GM23248 (cell line): ENCODE results near the gene SCN4B. TPM values are rescaled to one million over a fixed set of nuclear protein-coding genes. Genes with fewer than 3 reads are reported as not detected.

Experiments
- DNase-seq: peaks from one replicate; pipeline ENCODE4 v3.0.0-alpha.2; 2015
- H2AFZ ChIP-seq: fragments of 200-600 bp; sonication (generic); 2 replicates; pipeline ENCODE4 v1.6.1; 2016; ENCODE audit warnings: antibody characterized with exemption
- H3F3A ChIP-seq: fragments of 200-600 bp; sonication (generic); 2 replicates; pipeline ENCODE4 v1.6.1; 2016; ENCODE audit warnings: mild to moderate bottlenecking, antibody characterized with exemption, mixed run types; ENCODE audit not compliant: insufficient read depth
- H3K27ac ChIP-seq: fragments of 200-600 bp; sonication (generic); 2 replicates; pipeline ENCODE4 v1.5.1; 2016; ENCODE audit warnings: mild to moderate bottlenecking
- H3K27me3 ChIP-seq: fragments of 200-600 bp; sonication (generic); replicated peaks from 2 replicates; pipeline ENCODE4 v1.6.1; 2016; ENCODE audit warnings: mild to moderate bottlenecking; ENCODE audit not compliant: insufficient read depth
- H3K36me3 ChIP-seq: fragments of 200-600 bp; sonication (generic); 2 replicates; pipeline ENCODE4 v1.6.1; 2016; ENCODE audit warnings: low read depth, mild to moderate bottlenecking
- H3K4me1 ChIP-seq: fragments of 200-600 bp; sonication (generic); 2 replicates; pipeline ENCODE4 v1.6.1; 2016; ENCODE audit warnings: mild to moderate bottlenecking; ENCODE audit not compliant: insufficient read depth
- H3K4me2 ChIP-seq: fragments of 200-600 bp; sonication (generic); one replicate; pipeline ENCODE4 v1.6.1; 2016; ENCODE audit warnings: mild to moderate bottlenecking; ENCODE audit not compliant: unreplicated experiment
- H3K4me3 ChIP-seq: fragments of 200-600 bp; sonication (generic); 2 replicates; pipeline ENCODE4 v1.5.1; 2016; ENCODE audit warnings: mild to moderate bottlenecking
- H3K79me2 ChIP-seq: fragments of 200-600 bp; sonication (generic); 2 replicates; pipeline ENCODE4 v1.6.1; 2016; ENCODE audit warnings: mild to moderate bottlenecking; ENCODE audit not compliant: insufficient read depth
- H3K9ac ChIP-seq: fragments of 200-600 bp; sonication (generic); 2 replicates; pipeline ENCODE4 v1.6.1; 2016; ENCODE audit warnings: mild to moderate bottlenecking
- H3K9me2 ChIP-seq: fragments of 200-600 bp; sonication (generic); 2 replicates; pipeline ENCODE4 v1.6.1; 2016; ENCODE audit warnings: mixed run types, mild to moderate bottlenecking, moderate library complexity; ENCODE audit not compliant: insufficient read depth
- H3K9me3 ChIP-seq: fragments of 200-600 bp; sonication (generic); one replicate; pipeline ENCODE4 v1.6.1; 2017; ENCODE audit warnings: low read depth
- H4K20me1 ChIP-seq: fragments of 200-600 bp; sonication (generic); 2 replicates; pipeline ENCODE4 v1.6.0; 2016; ENCODE audit not compliant: insufficient read depth
- EZH2 ChIP-seq: fragments of 200-600 bp; sonication (generic); IDR thresholded peaks from 2 replicates; pipeline ENCODE4 v1.6.1; 2018; ENCODE audit warnings: antibody characterized with exemption, mild to moderate bottlenecking; ENCODE audit not compliant: insufficient read depth, poor library complexity, severe bottlenecking
- EZH2phosphoT487 ChIP-seq: fragments of 200-600 bp; sonication (generic); IDR thresholded peaks from 2 replicates; pipeline ENCODE4 v1.6.1; 2018; ENCODE audit warnings: antibody characterized with exemption, moderate library complexity, mild to moderate bottlenecking, low read depth; ENCODE audit not compliant: insufficient read depth
- WGBS, 2 experiments: methylation state at CpG; one replicate each; pipeline ENCODE4 v1.1.6; 2015 to 2017; ENCODE audit warnings: low lambda C conversion rate in 2 of 2, low coverage in 1 of 2; ENCODE audit errors: missing lambda C conversion rate in 2 of 2; 5-methylcytosine and 5-hydroxymethylcytosine counted together
- in situ Hi-C: fragments of 300-500 bp; cut with MboI; formaldehyde crosslinking; loops from 2 replicates; pipeline ENCODE4 v1.15.0; 2020
- polyA plus RNA-seq: library from polyadenylated mRNA; unstranded; fragments of >200 nt; fragmentation: Nextera tagmentation; extraction: Ambion mirVana; gene quantifications from 2 replicates; pipeline ENCODE4 v1.2.1, GENCODE V29; 2016
- total RNA-seq: library from RNA; depleted of rRNA; stranded (reverse); fragments of >200 nt; shearing (Covaris generic); gene quantifications from 2 replicates; pipeline ENCODE4 v1.2.3, GENCODE V29; 2014

The SCN4B gene
- total and polyA plus RNA-seq, 2 experiments from 2014 or later, result not detected

DNA sequence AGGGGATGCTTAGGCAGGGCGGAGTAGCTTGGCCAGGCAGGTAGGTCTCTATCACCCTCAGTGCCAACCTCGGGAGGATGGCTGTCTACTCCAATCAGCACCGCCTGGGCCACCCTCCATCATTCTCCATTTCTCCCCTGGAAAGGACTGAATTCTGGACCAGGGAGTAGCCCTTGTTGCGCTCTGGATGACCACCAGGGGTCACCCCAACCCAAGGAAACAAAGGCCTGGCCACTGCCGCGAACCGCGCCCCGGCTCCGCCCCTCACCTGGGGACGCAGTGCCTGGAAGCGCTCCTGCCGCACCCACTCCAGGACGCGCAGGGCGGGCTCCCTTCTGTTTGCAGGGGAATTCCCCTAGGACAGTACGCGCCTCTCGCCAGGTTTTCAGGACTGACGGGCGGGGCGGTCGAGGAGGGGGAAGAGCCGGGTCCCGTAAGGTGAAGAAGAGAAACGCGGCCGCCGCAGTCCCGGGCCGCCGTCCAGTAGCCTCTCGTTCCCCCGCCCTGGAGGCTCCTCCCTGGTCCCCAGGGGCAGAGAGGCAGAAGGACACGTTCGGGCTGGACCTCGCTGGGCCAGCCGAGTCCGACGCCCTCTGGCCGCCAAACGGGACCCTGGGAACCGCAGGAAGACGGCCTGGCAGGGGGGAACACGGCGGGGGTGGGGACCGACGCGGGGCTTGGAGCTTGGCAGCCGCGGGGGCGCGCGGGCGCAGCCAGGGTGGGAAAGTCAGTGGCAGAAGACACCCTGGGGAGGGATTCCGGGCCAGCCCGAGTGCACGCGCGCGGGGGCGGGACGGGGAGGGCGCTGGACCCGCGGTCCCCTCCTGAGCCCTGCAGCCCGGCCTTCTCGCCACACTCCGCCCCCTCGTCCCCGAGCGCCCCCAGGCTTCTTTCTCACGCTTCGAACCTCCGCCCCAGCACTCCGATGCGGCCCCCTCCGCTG, 7.1 kb downstream of the SCN4B start:
- H3K79me2 ChIP-seq, result no peaks in the 10 kb centered on the region
- peak overlapping the region; percentile 95 for H2AFZ ChIP-seq
- H3K4me2 ChIP-seq, result peak overlapping the region; percentile 88
- 2 to 4% methylated on average over 23 to 63 of the region's 78 CpGs for WGBS, 2 experiments
- no peak overlapping the region for H3K9ac ChIP-seq
- no peaks in the 10 kb centered on the region for H3K9me2 ChIP-seq
- H3K27ac ChIP-seq, result no peak overlapping the region
- peaks cover 43% of the 10 kb centered on the region for H3K27me3 ChIP-seq
- DNase-seq, result peak; percentile 69
- no peaks in the 10 kb centered on the region for H4K20me1 ChIP-seq
- TF ChIP-seq EZH2phosphoT487, result no peak
- TF ChIP-seq EZH2, result no peak
- H3K36me3 ChIP-seq, result no peaks in the 10 kb centered on the region
- no peaks in the 10 kb centered on the region for H3K4me1 ChIP-seq
- no peaks in the 10 kb centered on the region; the same call in 1 of the 2 replicates for H3F3A ChIP-seq
- H3K4me3 ChIP-seq, result peak overlapping the region; percentile 77
- in situ Hi-C loops, result no loop called here
- H3K9me3 ChIP-seq, result no peaks in the 10 kb centered on the region

DNA sequence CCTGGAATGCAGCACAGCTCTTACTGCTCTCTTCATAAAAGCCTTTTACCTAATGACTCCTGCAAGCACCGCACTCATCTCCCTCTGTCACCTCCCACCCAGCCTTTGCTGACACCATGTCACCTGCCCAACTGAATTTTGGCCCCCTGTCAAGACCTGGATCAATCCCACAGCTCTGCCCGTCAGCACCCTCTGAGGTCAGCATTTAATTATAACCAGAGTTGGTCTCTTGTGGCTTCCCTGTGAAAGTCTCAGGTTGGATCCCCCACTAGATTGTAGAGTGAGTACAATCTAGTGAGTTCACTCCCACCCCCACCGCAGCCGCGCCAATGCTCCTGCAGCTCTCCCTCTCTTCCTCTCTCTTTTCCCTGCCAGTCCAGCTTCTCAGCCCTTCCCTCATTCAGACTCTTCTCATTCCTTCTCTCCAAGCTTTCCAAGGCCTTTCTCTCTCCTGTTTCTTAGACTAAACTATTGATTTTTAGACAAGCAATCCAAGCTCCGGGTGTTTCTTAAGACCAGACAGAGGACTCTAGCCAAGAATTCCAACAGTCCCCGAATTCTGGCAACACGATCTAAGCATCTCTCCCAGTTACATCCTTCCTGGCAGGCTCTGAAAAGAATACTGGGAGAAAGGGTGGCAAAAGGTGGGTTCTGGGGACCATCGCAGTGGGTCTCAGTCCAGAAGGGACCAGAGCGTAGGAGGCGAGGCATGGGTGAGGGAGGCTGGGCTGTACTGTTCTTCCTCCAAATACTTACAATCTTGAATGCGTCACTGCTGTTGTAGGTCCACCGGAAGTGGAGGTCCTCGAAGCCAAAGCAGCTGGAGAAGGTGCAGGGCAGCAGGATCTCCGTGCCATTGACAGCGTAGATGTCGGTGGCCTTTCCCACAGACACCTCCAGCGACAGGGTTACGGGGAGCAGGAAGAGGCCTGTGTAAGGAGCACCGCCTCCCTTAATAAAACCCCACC, 8.0 kb downstream of the SCN4B start:
- Histone ChIP-seq H3K27ac (no peak overlapping the region), H4K20me1 (no peaks in the 10 kb centered on the region), H3K4me3 (no peak overlapping the region), H3F3A (no peaks in the 10 kb centered on the region; the same call in 1 of the 2 replicates), H3K9me3 (no peaks in the 10 kb centered on the region), H3K9ac (no peak overlapping the region), H3K9me2 (no peaks in the 10 kb centered on the region), H3K79me2 (no peaks in the 10 kb centered on the region), H2AFZ (no peak overlapping the region), H3K36me3 (no peaks in the 10 kb centered on the region), H3K4me2 (no peak overlapping the region), H3K27me3 (peaks cover 42% of the 10 kb centered on the region), H3K4me1 (no peaks in the 10 kb centered on the region)
- WGBS, 2 experiments, result 19 to 21% methylated on average over 20 of the region's 20 CpGs
- no peak for TF ChIP-seq EZH2
- no peak for TF ChIP-seq EZH2phosphoT487
- DNase-seq, result no peak
- in situ Hi-C loops, result no loop called here

DNA sequence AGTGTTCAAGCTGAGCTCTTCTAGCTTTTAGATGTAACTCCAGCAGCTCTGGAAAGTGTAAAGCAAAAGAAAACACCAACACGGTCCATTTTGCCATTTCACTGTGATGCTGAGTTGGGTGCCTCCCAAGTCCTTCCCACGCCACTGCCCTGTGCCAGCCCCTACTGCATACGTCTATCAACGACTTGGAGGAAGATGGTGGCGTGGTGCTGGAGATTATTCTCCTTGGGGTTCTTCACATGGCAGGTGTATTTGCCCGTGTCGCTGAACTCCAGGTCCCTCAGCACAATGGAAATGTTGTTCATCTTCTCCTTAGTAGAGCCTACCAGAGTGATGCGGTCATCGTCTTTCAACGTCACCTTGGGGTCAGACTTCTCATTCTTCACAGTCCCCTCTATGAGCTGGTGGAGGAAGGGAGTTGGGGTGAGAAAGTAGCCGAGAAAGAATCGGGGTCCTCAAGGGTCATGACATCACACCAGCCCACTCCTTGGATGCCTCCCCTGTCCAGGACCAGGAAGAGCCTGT, 8.9 kb downstream of the SCN4B start:
- Histone ChIP-seq H3K4me2 (no peak overlapping the region), H3K4me1 (no peaks in the 10 kb centered on the region), H3K9me2 (no peaks in the 10 kb centered on the region), H3K27ac (no peak overlapping the region), H2AFZ (no peak overlapping the region), H3K36me3 (no peaks in the 10 kb centered on the region), H3K4me3 (no peak overlapping the region), H3F3A (no peaks in the 10 kb centered on the region; the same call in 1 of the 2 replicates), H3K27me3 (peaks cover 48% of the 10 kb centered on the region), H3K79me2 (no peaks in the 10 kb centered on the region), H4K20me1 (no peaks in the 10 kb centered on the region), H3K9ac (no peak overlapping the region), H3K9me3 (no peaks in the 10 kb centered on the region)
- WGBS, 2 experiments, result 44 to 45% methylated on average over 12 of the region's 12 CpGs
- DNase-seq, result no peak
- TF ChIP-seq EZH2, result no peak
- no peak for TF ChIP-seq EZH2phosphoT487
- in situ Hi-C loops, result no loop called here

DNA sequence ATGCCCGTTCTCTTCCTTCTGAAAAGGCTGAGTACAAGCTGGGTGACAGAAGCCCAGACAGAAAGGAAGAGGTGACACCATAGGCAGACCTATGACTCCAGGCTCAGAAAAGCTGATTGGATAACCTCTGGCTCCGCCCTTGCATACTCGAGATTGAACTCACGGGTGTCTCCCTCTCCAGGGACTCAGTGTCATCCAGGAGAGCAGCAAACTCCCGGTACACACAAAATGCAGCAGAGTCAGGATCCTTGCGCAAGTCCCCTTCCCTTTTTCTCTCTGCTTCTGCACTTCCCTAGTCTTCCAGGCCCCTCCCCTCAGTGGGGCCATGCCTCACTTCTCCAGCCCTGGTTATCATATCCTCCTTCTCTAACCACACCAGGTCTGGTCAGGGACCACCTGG, 9.8 kb downstream of the SCN4B start:
- 52 to 53% methylated on average over 6 of the region's 6 CpGs for WGBS, 2 experiments
- Histone ChIP-seq H3K4me3 (no peak overlapping the region), H4K20me1 (no peaks in the 10 kb centered on the region), H3K27ac (no peak overlapping the region), H3F3A (no peaks in the 10 kb centered on the region; the same call in 1 of the 2 replicates), H3K79me2 (no peaks in the 10 kb centered on the region), H3K4me2 (no peak overlapping the region), H3K9me2 (no peaks in the 10 kb centered on the region), H3K36me3 (no peaks in the 10 kb centered on the region), H3K27me3 (peaks cover 53% of the 10 kb centered on the region), H3K4me1 (no peaks in the 10 kb centered on the region), H2AFZ (no peak overlapping the region), H3K9ac (no peak overlapping the region), H3K9me3 (no peaks in the 10 kb centered on the region)
- no peak for TF ChIP-seq EZH2phosphoT487
- TF ChIP-seq EZH2, result no peak
- peak; percentile 13 for DNase-seq
- in situ Hi-C loops, result no loop called here
